HG03039 (cell line): ENCODE data around the gene PI4K2B.
"Not testable (repeated sequence)": the region's sequence is repeated elsewhere in the genome, so short reads cannot be mapped to it uniquely, and the experiment has no call there.

ENCODE experiments used
- ATAC-seq: cut with Tn5 transposase; IDR thresholded peaks from one replicate; pipeline ENCODE4 v1.9.1; 2021; ENCODE audit warnings: mild to moderate bottlenecking, moderate library complexity; ENCODE audit not compliant: unreplicated experiment

PI4K2B gene

GRCh38 chr4:25302626-25303025 is 68.8 kb downstream of the PI4K2B start:
- no peak for ATAC-seq

GRCh38 chr4:25303578-25303977 is 69.7 kb downstream of the PI4K2B start:
- ATAC-seq: no peak

GRCh38 chr4:25306518-25307057 is 72.8 kb downstream of the PI4K2B start:
- ATAC-seq: no peak

- ATAC-seq: no peak
Measured at GRCh38 chr4:25307596-25307995, 73.8 kb downstream of the PI4K2B start.

GRCh38 chr4:25308306-25308705 is 74.5 kb downstream of the PI4K2B start:
- ATAC-seq: no peak

GRCh38 chr4:25308761-25309160 is 74.9 kb downstream of the PI4K2B start:
- ATAC-seq: no peak

- no peak for ATAC-seq
Measured at GRCh38 chr4:25310066-25310802, 76.4 kb downstream of the PI4K2B start.

GRCh38 chr4:25310803-25311166 is 77.0 kb downstream of the PI4K2B start:
- no peak for ATAC-seq

GRCh38 chr4:25312496-25313200 is 78.8 kb downstream of the PI4K2B start, which contains the start of gene ZCCHC4:
TSS of gene ZCCHC4 (plus strand) at chr4:25312774. CDS start at chr4:25312810, 36 bp downstream.
- peak; percentile 86 for ATAC-seq

- no peak for ATAC-seq
Measured at GRCh38 chr4:25313201-25313895, 79.5 kb downstream of the PI4K2B start.

GRCh38 chr4:25320336-25320735 is 86.5 kb downstream of the PI4K2B start:
- no peak for ATAC-seq

GRCh38 chr4:25320773-25321172 is 86.9 kb downstream of the PI4K2B start:
- ATAC-seq: no peak

- no peak for ATAC-seq
Measured at GRCh38 chr4:25321703-25322102, 87.9 kb downstream of the PI4K2B start.

GRCh38 chr4:25328463-25328862 is 94.6 kb downstream of the PI4K2B start:
- not testable (repeated sequence) for ATAC-seq
